ENCODE results near the gene LKAAEAR1.

- no peak for TF ChIP-seq EP300 (IDR thresholded peaks at IDR 0.05)
- peak; percentile 19; the same call in 2 of the 3 replicates for TF ChIP-seq CTCF (IDR thresholded peaks at IDR 0.05)
- no peak for TF ChIP-seq HDAC2 (IDR thresholded peaks at IDR 0.05)
- no peak for TF ChIP-seq HOXA7 (CRISPR knock-in tag; IDR thresholded peaks at IDR 0.05)
- TF ChIP-seq RFX5 (IDR thresholded peaks at IDR 0.05), result no peak
- TF ChIP-seq JUNB (IDR thresholded peaks at IDR 0.05), result no peak
These were observed 30.1 kb downstream of the LKAAEAR1 start for GRCh38 chr20:64053841-64054661.

Data from A549 (cell line).